A549 treated with Hydrocortisone at 1 μM for 4 hours (cell line): ENCODE data around the gene RBM47. TPM values are rescaled to one million over a fixed set of nuclear protein-coding genes. Genes with fewer than 3 reads are reported as not detected.

Source experiments
- total RNA-seq: library from RNA; stranded (reverse); fragments of 200-300 nt; extraction: Qiagen RNA extraction; gene quantifications from 5 replicates; pipeline ENCODE4 v1.2.3, GENCODE V29; 2022

RBM47 gene
- total RNA-seq: 19.6 to 28.3 TPM (median 25.4 TPM) in 5 replicates

DNA sequence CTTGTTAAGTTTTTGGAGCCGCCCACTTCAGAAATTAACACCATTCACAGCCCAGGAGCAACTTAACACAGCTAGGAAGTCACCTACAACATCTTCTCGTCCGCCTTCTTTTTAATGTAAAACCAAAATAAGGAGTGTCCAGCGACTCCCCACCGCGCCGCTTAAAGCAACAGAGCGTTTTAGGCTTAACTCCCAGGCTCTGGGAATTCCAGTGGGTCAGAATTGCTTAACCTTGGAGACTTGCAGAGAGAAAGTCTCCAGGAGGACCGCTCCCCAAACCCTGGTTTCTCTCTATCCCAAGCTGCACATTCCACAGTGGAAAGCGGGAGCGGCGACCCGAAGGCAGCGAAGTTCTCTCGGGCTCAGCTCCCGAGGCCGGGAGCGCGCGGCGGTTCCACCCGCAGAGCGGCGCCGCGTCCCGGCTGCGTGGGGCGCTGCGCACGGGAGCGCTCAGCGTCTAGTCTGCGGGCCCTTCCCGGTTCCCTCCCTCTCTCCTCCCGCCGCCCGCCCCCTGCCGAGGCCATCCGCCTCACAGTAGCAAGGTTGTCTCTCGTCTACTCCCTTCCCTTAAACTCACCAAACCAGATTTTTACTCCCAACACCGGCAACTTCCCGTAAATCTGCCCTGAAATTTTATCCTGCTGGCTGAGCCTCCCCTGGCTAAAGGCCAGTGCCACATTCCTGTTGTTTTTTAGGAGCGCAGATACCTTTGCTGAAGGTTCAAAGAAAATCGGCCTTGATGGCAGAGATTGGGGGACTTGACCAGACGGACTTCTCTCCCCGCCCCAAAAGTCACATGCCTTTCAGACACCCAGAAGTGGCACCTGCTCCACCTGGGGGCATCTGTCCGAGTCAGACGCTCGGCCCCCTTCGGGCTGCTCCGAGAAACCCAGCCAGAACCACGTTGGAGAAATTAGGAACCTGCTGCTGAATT is at the start of gene RBM47:
TSS of gene RBM47 (minus strand) at position 464 of the 934 bp plus-strand sequence. CDS start 190,971 bp downstream, outside the sequence.

Other genes starting within 250 kb of the RBM47 start
- 0.31 to 0.43 TPM (median 0.32 TPM) in 5 replicates for gene NSUN7, start 120.1 kb upstream of the RBM47 start, total RNA-seq